PC-9 (cell line): ENCODE data around the gene FHDC1. TPM values are rescaled to one million over a fixed set of nuclear protein-coding genes. Genes with fewer than 3 reads are reported as not detected.

Source experiments
- BruUV-seq: library from RNA; stranded (reverse); fragments of 400-500 nt; replicated peaks from 2 replicates; lab custom pipeline; 2021; lab: Mats Ljungman, UMichigan
- CTCF ChIA-PET: fragments of 300-600 bp; sonication (Branson Sonifier 250); formaldehyde crosslinking; loops from one replicate; lab custom pipeline; 2022; ENCODE audit warnings: antibody characterized with exemption; lab: Charles Lee
- POLR2A ChIA-PET: fragments of 300-600 bp; sonication (Branson Sonifier 250); formaldehyde crosslinking; loops from one replicate; lab custom pipeline; 2022; ENCODE audit warnings: antibody characterized with exemption; ENCODE audit not compliant: unreplicated experiment; lab: Charles Lee
- DNase-seq, 2 experiments: peaks; one replicate each; pipeline versions ENCODE4 v3.0.0 to v3.0.0-alpha.2; 2015 to 2022; ENCODE audit warnings: mixed read lengths in 1 of 2
- H2AFZ ChIP-seq: fragments of 200-600 bp; sonication (generic); 2 replicates; pipeline ENCODE4 v1.8.1; 2017; ENCODE audit warnings: antibody characterized with exemption
- H3F3A ChIP-seq: fragments of 200-600 bp; sonication (generic); 2 replicates; pipeline ENCODE4 v1.8.1; 2017; ENCODE audit warnings: antibody characterized with exemption, mild to moderate bottlenecking, low read depth; ENCODE audit not compliant: insufficient read depth
- H3K27ac ChIP-seq: fragments of 200-600 bp; sonication (generic); 2 replicates; pipeline ENCODE4 v1.6.1; 2016; ENCODE audit warnings: mixed run types
- H3K27me3 ChIP-seq: fragments of 200-600 bp; sonication (generic); 2 replicates; pipeline ENCODE4 v1.6.1; 2016; ENCODE audit warnings: low read depth, mixed run types; ENCODE audit not compliant: insufficient read depth
- H3K36me3 ChIP-seq: fragments of 200-600 bp; sonication (generic); 2 replicates; pipeline ENCODE4 v1.6.1; 2016; ENCODE audit warnings: low read depth, mixed run types
- H3K4me1 ChIP-seq: fragments of 200-600 bp; sonication (generic); replicated peaks from 2 replicates; pipeline ENCODE4 v1.6.1; 2016; ENCODE audit warnings: mixed run types; ENCODE audit not compliant: insufficient read depth
- H3K4me2 ChIP-seq: fragments of 200-600 bp; sonication (generic); 2 replicates; pipeline ENCODE4 v1.6.1; 2017; ENCODE audit warnings: mixed run types
- H3K4me3 ChIP-seq: fragments of 200-600 bp; sonication (generic); 2 replicates; pipeline ENCODE4 v1.6.1; 2016; ENCODE audit warnings: mixed run types
- H3K79me2 ChIP-seq: fragments of 200-600 bp; sonication (generic); 2 replicates; pipeline ENCODE4 v1.6.1; 2017; ENCODE audit warnings: low read depth, mixed run types
- H3K9me2 ChIP-seq: fragments of 200-600 bp; sonication (generic); 2 replicates; pipeline ENCODE4 v1.8.1; 2017; ENCODE audit warnings: mild to moderate bottlenecking; ENCODE audit not compliant: insufficient read depth
- H3K9me3 ChIP-seq: fragments of 200-600 bp; sonication (generic); 2 replicates; pipeline ENCODE4 v1.8.1; 2016; ENCODE audit warnings: low read depth; ENCODE audit not compliant: insufficient read depth
- H4K20me1 ChIP-seq: fragments of 200-600 bp; sonication (generic); 2 replicates; pipeline ENCODE4 v1.8.1; 2017; ENCODE audit not compliant: insufficient read depth
- EZH2 ChIP-seq: fragments of 200-600 bp; sonication (generic); IDR thresholded peaks from 2 replicates; pipeline ENCODE4 v1.8.0; 2017; ENCODE audit warnings: antibody characterized with exemption, low read depth
- intact Hi-C: fragments of 100-400 bp; cut with micrococcal nuclease; formaldehyde crosslinking; loops from one replicate; pipeline ENCODE4 v1.10.0; 2022; ENCODE audit not compliant: unreplicated experiment
- total RNA-seq: library from RNA; stranded (reverse); gene quantifications from 2 replicates; pipeline ENCODE4 v1.2.3, GENCODE V29; 2021
- TF ChIP-seq, protein P1 (sequence below): fragments of 200-600 bp; sonication (generic); conservative IDR thresholded peaks from 2 replicates; pipeline ENCODE4 v1.6.1; 2017; ENCODE audit warnings: mixed run types, antibody characterized with exemption, mild to moderate bottlenecking, moderate library complexity

FHDC1 gene
- total RNA-seq, 1 experiment from 2014 or later = 17.4 TPM

DNA sequence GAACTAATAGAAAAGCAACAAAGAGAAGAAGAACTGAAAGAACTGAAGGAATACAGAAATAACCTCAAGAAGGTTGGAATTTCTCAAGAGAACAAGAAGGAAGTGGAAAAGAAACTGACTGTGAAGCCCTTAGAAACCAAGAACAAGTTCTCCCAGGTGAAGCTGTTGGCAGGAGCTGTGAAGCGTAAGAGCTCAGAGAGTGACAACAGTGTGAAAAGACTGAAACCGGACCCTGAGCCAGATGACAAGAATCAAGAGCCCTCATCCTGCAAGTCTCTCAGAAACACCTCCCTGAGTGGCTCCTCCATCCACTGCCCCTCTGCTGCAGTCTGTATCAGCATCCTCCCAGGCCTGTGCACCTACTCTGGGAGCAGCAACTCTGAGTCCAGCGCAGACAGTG lies 8.4 kb upstream of the FHDC1 start:
- Histone ChIP-seq H3K27ac (no peak overlapping the region), H2AFZ (no peak overlapping the region), H3K9me3 (no peaks in the 10 kb centered on the region), H3K4me3 (no peak overlapping the region), H3K27me3 (no peaks in the 10 kb centered on the region), H3K36me3 (no peaks in the 10 kb centered on the region), H3K79me2 (no peaks in the 10 kb centered on the region), H3K9me2 (no peaks in the 10 kb centered on the region), H4K20me1 (no peaks in the 10 kb centered on the region), H3F3A (no peaks in the 10 kb centered on the region), H3K4me1 (peaks cover 4% of the 10 kb centered on the region; the same call in 1 of the 2 replicates), H3K4me2 (no peak overlapping the region)
- no TSS peak for BruUV-seq
- DNase-seq = no peak
- intact Hi-C loops = no loop called here
- TF ChIP-seq, protein P1, sequence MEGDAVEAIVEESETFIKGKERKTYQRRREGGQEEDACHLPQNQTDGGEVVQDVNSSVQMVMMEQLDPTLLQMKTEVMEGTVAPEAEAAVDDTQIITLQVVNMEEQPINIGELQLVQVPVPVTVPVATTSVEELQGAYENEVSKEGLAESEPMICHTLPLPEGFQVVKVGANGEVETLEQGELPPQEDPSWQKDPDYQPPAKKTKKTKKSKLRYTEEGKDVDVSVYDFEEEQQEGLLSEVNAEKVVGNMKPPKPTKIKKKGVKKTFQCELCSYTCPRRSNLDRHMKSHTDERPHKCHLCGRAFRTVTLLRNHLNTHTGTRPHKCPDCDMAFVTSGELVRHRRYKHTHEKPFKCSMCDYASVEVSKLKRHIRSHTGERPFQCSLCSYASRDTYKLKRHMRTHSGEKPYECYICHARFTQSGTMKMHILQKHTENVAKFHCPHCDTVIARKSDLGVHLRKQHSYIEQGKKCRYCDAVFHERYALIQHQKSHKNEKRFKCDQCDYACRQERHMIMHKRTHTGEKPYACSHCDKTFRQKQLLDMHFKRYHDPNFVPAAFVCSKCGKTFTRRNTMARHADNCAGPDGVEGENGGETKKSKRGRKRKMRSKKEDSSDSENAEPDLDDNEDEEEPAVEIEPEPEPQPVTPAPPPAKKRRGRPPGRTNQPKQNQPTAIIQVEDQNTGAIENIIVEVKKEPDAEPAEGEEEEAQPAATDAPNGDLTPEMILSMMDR = no peak
- no peak for TF ChIP-seq EZH2
- ChIA-PET POLR2A (no interaction called here), CTCF (no interaction called here)

DNA sequence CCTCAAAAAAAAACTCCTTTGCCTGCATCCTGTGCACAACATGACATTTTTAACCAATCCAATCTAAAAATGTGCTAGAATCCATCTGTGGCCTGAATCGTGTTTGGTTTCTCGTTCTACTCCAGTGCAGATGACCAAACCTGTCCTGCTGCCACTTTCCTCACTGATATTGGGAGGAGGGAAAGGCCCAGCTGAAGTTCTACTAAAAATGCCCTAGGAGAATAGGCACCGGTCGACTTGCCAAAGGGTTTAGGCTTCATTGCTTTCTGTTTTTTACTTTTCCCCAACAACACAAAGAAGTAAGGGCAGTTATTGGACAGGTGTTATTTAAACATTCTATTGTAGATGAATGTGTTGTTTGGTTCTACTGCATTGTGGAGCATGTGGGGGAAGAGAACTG lies 7.8 kb upstream of the FHDC1 start:
- no peak overlapping the region for H3K4me2 ChIP-seq
- H3K79me2 ChIP-seq = no peaks in the 10 kb centered on the region
- no TSS peak for BruUV-seq
- H3K9me2 ChIP-seq = no peaks in the 10 kb centered on the region
- no peak overlapping the region for H2AFZ ChIP-seq
- TF ChIP-seq EZH2 = no peak
- TF ChIP-seq, protein P1 = no peak
- H3K4me3 ChIP-seq = no peak overlapping the region
- H3K27me3 ChIP-seq = no peaks in the 10 kb centered on the region
- H4K20me1 ChIP-seq = no peaks in the 10 kb centered on the region
- H3K27ac ChIP-seq = no peak overlapping the region
- ChIA-PET POLR2A (no interaction called here), CTCF (no interaction called here)
- intact Hi-C loops = no loop called here
- no peak for DNase-seq
- no peaks in the 10 kb centered on the region for H3K9me3 ChIP-seq
- H3F3A ChIP-seq = no peaks in the 10 kb centered on the region
- H3K4me1 ChIP-seq = peaks cover 4% of the 10 kb centered on the region; the same call in 1 of the 2 replicates
- no peaks in the 10 kb centered on the region for H3K36me3 ChIP-seq

DNA sequence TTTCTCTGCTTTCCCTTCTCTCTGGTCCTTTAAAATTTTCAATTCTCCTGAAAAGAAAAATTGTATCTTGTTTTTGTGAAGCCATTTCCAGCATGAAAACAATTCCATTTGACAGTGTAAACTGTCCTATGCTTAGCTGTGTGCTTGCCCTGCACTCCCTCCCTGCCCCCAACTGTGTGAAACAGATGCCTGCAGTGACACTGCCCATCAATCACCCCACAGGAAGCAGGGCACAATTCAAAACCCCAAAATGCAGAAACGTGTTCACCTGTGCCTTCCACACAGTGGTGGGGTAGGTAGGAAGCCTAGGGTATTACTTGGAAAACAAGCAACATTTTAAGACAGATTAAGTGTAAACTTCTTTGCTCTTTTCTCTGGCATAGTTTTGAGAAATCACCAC lies 6.2 kb upstream of the FHDC1 start:
- TF ChIP-seq, protein P1 = no peak
- TF ChIP-seq EZH2 = no peak
- Histone ChIP-seq H3K27ac (no peak overlapping the region), H3K4me3 (no peak overlapping the region), H3K79me2 (no peaks in the 10 kb centered on the region), H3K36me3 (no peaks in the 10 kb centered on the region), H3K27me3 (no peaks in the 10 kb centered on the region), H3K9me3 (no peaks in the 10 kb centered on the region), H3K9me2 (no peaks in the 10 kb centered on the region), H3K4me1 (peaks cover 6% of the 10 kb centered on the region; the same call in 1 of the 2 replicates), H2AFZ (no peak overlapping the region), H3K4me2 (no peak overlapping the region), H4K20me1 (no peaks in the 10 kb centered on the region), H3F3A (peaks cover 2% of the 10 kb centered on the region; the same call in 1 of the 2 replicates)
- intact Hi-C loops = no loop called here
- ChIA-PET CTCF (no interaction called here), POLR2A (no interaction called here)
- no TSS peak for BruUV-seq
- no peak for DNase-seq
